GM12878 (cell line): ENCODE results near the gene ELAVL4. TPM values are rescaled to one million over a fixed set of nuclear protein-coding genes. Genes with fewer than 3 reads are reported as not detected.

Experiments
- ATAC-seq: fragments of 200-7000 bp; cut with Tn5 transposase; 3 replicates; pipeline ENCODE4 v1.9.1; 2020; ENCODE audit warnings: mild to moderate bottlenecking, moderate library complexity
- BruUV-seq: library from RNA; stranded (reverse); fragments of 400-500 nt; replicated peaks from 2 replicates; lab custom pipeline; 2021; lab: Mats Ljungman, UMichigan
- CTCF ChIA-PET: fragments of 300-600 bp; sonication (Branson Sonifier 250); formaldehyde crosslinking; extraction: SDS; loops from one replicate; lab custom pipeline; 2021; ENCODE audit warnings: inconsistent platforms; lab: Yijun Ruan, JAX
- POLR2A ChIA-PET: fragments of 350-600 bp; formaldehyde crosslinking; extraction: SDS; loops from one replicate; lab custom pipeline; 2021; ENCODE audit warnings: inconsistent platforms; lab: Charles Lee
- RAD21 ChIA-PET: fragments of 300-600 bp; sonication (Branson Sonifier 250); formaldehyde crosslinking; loops from one replicate; lab custom pipeline; 2023; ENCODE audit warnings: antibody characterized with exemption; ENCODE audit not compliant: unreplicated experiment; lab: Charles Lee
- SMC1A ChIA-PET: fragments of 300-600 bp; sonication (Branson Sonifier 250); formaldehyde crosslinking; loops from one replicate; lab custom pipeline; 2023; ENCODE audit not compliant: unreplicated experiment, uncharacterized antibody; lab: Charles Lee
- DNase-seq: peaks from one replicate; pipeline ENCODE4 v3.0.0-alpha.2; 2011; ENCODE audit warnings: low read depth, low spot score
- FAIRE-seq: peaks from 3 replicates; lab custom pipeline; 2011; peaks lifted over from hg19 to GRCh38; lab: Jason Lieb, UNC
- H2AFZ ChIP-seq: 2 replicates; pipeline ENCODE4 v1.6.0; 2011; ENCODE audit warnings: low read depth, low read length, control low read depth; ENCODE audit not compliant: control insufficient read depth
- H3K27ac ChIP-seq: 2 replicates; pipeline ENCODE4 v1.5.1; 2011; ENCODE audit warnings: control low read depth; ENCODE audit not compliant: control insufficient read depth, insufficient read depth
- H3K27me3 ChIP-seq, 2 experiments: replicated peaks in 1 of 2; 2 replicates each; pipeline versions ENCODE4 v1.6.0 to v1.6.1; 2011; ENCODE audit warnings: low read length in 1 of 2; ENCODE audit not compliant: control insufficient read depth in 2 of 2, insufficient read depth in 2 of 2
- H3K36me3 ChIP-seq, 2 experiments: 2 replicates each; pipeline ENCODE4 v1.5.1; 2011; ENCODE audit warnings: low read length in 1 of 2; ENCODE audit not compliant: control insufficient read depth in 2 of 2, insufficient read depth in 2 of 2
- H3K4me1 ChIP-seq: 2 replicates; pipeline ENCODE4 v1.6.1; 2011; ENCODE audit warnings: mild to moderate bottlenecking, low read length, moderate library complexity, mixed read lengths; ENCODE audit not compliant: control insufficient read depth, insufficient read depth
- H3K4me2 ChIP-seq: 2 replicates; pipeline ENCODE4 v1.6.0; 2011; ENCODE audit warnings: control low read depth; ENCODE audit not compliant: control insufficient read depth, insufficient read depth
- H3K4me3 ChIP-seq: fragments of 200-600 bp; sonication (generic); 2 replicates; pipeline ENCODE4 v1.5.1; 2016
- H3K79me2 ChIP-seq: 2 replicates; pipeline ENCODE4 v1.6.0; 2011; ENCODE audit warnings: low read length; ENCODE audit not compliant: control insufficient read depth, insufficient read depth
- H3K9ac ChIP-seq: 2 replicates; pipeline ENCODE4 v1.8.0; 2011; ENCODE audit warnings: low read length, control low read depth, mixed read lengths; ENCODE audit not compliant: control insufficient read depth, insufficient read depth
- H3K9me3 ChIP-seq: replicated peaks from 3 replicates; pipeline ENCODE4 v1.5.1; 2011; ENCODE audit warnings: mild to moderate bottlenecking, low read length; ENCODE audit not compliant: control insufficient read depth, insufficient read depth
- H4K20me1 ChIP-seq: 2 replicates; pipeline ENCODE4 v1.6.0; 2011; ENCODE audit not compliant: control insufficient read depth, insufficient read depth
- NFXL1 ChIP-seq: fragments of 450-650 bp; IDR thresholded peaks from 2 replicates; pipeline ENCODE4 v1.6.1; 2017; ENCODE audit warnings: antibody characterized with exemption, mild to moderate bottlenecking, borderline replicate concordance
- RAD21 ChIP-seq: IDR thresholded peaks from 2 replicates; pipeline ENCODE4 v1.6.1; 2011; ENCODE audit warnings: mild to moderate bottlenecking, low read depth, low read length, moderate library complexity; ENCODE audit not compliant: insufficient read depth
- RUNX3 ChIP-seq: IDR thresholded peaks from 2 replicates; pipeline ENCODE4 v1.6.1; 2012; ENCODE audit warnings: low read length, inconsistent platforms
- WGBS: methylation state at CpG from one replicate; pipeline ENCODE4 v1.1.6; 2016; ENCODE audit warnings: low lambda C conversion rate; ENCODE audit not compliant: insufficient replicate concordance, insufficient coverage; ENCODE audit errors: missing lambda C conversion rate; 5-methylcytosine and 5-hydroxymethylcytosine counted together
- in situ Hi-C: fragments of 300-500 bp; cut with MboI; formaldehyde crosslinking; loops from 9 replicates; pipeline ENCODE4 v1.14.3; 2018; ENCODE audit warnings: mixed read lengths
- intact Hi-C: fragments of 100-400 bp; cut with micrococcal nuclease; formaldehyde crosslinking; loops from one replicate; pipeline ENCODE4 v1.14.2; 2022; ENCODE audit not compliant: unreplicated experiment
- polyA plus RNA-seq, 11 experiments: library from polyadenylated mRNA; depleted of rRNA in 4 of 11; unstranded in 6 of 11; stranded (reverse) in 5 of 11; fragments of >200 nt; fragmentation: Nextera tagmentation in 4 of 11; fragmentation: Illumina TruSeq in 1 of 11; extraction: Ambion mirVana in 4 of 11; extraction: Trizol in 1 of 11; gene quantifications; 1 replicate in 1 of 11; 2 replicates in 10 of 11; pipeline versions ENCODE4 v1.2.1 to v1.2.3, GENCODE V29; 2011 to 2016; ENCODE audit warnings: inconsistent platforms in 2 of 11, missing spikeins in 2 of 11, low read depth in 1 of 11
- total RNA-seq, 4 experiments: library from RNA; depleted of rRNA in 3 of 4; stranded (reverse); fragments of >200 nt in 3 of 4; fragmentation: Illumina TruSeq in 1 of 4; extraction: Trizol in 1 of 4; gene quantifications; 2 replicates each; pipeline versions ENCODE4 v1.2.1 to v1.2.3, GENCODE V29; 2013 to 2021
- TF ChIP-seq, protein P1 (sequence below): IDR thresholded peaks from 2 replicates; pipeline ENCODE4 v1.6.1; 2012; ENCODE audit warnings: improper control_type of control experiment, low read depth, low read length; ENCODE audit not compliant: insufficient replicate concordance

Gene ELAVL4
- total and polyA plus RNA-seq, 10 of the 15 experiments (the other 5 are each of a cell fraction or from before 2014, with no cell fraction given) = 0.10 to 0.53 (median 0.17) TPM; not detected in 6

DNA sequence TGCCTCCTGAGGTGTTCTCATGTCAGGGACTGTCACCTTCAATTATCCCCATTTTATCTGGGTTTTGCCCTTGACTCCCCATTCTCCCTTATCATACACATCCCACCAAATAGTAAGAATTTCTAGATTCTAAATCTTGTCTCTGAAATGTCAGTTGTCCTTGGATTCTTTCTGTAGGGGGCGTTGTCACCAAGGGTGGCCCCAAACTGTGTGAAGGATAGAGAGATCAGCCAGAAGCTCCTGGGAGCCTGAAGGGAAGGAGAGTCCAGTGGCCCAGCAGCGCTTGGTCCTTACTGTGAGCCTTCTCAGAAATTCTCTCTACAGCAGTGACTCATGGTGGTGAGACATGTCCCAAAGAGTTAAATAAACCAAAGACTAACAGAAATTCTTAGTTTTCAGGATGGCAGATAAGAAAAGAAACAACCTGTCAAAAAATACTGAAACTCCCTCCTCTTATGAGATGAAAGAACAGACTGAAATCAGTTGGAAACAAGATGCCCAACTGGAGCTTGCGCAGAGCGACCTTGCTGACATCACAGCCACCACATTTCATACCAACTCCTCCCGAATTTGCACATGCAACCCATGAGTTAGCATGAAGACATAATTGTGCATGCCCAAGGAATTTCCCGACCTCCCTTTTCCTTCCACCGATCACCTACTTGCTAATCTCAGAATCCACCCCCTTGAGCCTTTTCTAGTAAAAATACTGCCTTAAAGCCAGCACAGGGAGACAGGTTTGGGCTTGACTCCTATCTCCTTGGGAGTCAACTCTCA is 109.8 kb downstream of the ELAVL4 start:
- H3K9ac ChIP-seq = no peak overlapping the region
- no peaks in the 10 kb centered on the region for H3K36me3 ChIP-seq
- no peaks in the 10 kb centered on the region for H4K20me1 ChIP-seq
- CTCF ChIA-PET = no interaction called here
- no peaks in the 10 kb centered on the region for H3K9me3 ChIP-seq
- FAIRE-seq (no peak), DNase-seq (no peak), ATAC-seq (no peak)
- in situ Hi-C loops (no loop called here), intact Hi-C loops (no loop called here)
- H2AFZ ChIP-seq = no peak overlapping the region
- no peaks in the 10 kb centered on the region for H3K79me2 ChIP-seq
- POLR2A ChIA-PET = no interaction called here
- 36% methylated on average over 7 of the region's 7 CpGs for WGBS
- no peaks in the 10 kb centered on the region for H3K4me1 ChIP-seq
- H3K27ac ChIP-seq = no peak overlapping the region
- SMC1A ChIA-PET = no interaction called here
- RAD21 ChIA-PET = no interaction called here
- BruUV-seq = no TSS peak
- no peak overlapping the region for H3K4me3 ChIP-seq
- TF ChIP-seq, protein P1, sequence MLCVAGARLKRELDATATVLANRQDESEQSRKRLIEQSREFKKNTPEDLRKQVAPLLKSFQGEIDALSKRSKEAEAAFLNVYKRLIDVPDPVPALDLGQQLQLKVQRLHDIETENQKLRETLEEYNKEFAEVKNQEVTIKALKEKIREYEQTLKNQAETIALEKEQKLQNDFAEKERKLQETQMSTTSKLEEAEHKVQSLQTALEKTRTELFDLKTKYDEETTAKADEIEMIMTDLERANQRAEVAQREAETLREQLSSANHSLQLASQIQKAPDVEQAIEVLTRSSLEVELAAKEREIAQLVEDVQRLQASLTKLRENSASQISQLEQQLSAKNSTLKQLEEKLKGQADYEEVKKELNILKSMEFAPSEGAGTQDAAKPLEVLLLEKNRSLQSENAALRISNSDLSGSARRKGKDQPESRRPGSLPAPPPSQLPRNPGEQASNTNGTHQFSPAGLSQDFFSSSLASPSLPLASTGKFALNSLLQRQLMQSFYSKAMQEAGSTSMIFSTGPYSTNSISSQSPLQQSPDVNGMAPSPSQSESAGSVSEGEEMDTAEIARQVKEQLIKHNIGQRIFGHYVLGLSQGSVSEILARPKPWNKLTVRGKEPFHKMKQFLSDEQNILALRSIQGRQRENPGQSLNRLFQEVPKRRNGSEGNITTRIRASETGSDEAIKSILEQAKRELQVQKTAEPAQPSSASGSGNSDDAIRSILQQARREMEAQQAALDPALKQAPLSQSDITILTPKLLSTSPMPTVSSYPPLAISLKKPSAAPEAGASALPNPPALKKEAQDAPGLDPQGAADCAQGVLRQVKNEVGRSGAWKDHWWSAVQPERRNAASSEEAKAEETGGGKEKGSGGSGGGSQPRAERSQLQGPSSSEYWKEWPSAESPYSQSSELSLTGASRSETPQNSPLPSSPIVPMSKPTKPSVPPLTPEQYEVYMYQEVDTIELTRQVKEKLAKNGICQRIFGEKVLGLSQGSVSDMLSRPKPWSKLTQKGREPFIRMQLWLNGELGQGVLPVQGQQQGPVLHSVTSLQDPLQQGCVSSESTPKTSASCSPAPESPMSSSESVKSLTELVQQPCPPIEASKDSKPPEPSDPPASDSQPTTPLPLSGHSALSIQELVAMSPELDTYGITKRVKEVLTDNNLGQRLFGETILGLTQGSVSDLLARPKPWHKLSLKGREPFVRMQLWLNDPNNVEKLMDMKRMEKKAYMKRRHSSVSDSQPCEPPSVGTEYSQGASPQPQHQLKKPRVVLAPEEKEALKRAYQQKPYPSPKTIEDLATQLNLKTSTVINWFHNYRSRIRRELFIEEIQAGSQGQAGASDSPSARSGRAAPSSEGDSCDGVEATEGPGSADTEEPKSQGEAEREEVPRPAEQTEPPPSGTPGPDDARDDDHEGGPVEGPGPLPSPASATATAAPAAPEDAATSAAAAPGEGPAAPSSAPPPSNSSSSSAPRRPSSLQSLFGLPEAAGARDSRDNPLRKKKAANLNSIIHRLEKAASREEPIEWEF = no peak
- no peak for TF ChIP-seq NFXL1
- no peak for TF ChIP-seq RUNX3
- TF ChIP-seq RAD21 = no peak
- no peaks in the 10 kb centered on the region; a peak in 1 of 4 replicates for H3K27me3 ChIP-seq
- no peak overlapping the region for H3K4me2 ChIP-seq
